ENCODE results near the gene SPIC.

The SPIC gene

DNA sequence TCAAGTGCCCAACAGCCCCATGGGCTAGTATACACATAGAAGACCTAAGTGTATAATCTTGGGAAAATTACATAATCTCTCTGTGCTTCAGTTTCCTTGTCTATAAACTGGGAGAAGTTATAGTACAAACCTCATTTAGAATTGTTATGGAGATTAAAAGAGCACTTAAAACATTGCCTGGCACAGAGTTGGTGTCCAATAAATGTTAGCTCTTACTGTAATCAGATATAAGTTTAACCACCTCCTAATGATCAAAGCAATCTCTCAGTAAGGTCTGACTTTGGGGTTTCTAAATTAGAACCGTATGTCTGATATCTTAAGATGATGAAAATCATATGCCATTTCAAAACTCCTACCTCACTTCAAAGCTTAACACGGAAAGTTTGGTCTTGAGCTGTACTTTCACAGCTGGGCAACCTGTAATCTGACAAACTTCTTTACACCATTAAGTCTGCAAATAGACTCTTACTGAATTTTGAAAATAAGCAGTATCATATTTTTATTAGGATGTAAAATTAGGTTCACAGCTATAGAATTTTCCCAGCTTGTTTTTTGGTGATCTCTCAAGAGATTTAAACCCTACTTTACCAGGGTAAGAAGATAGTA is 61.0 kb downstream of the SPIC start:
- Histone ChIP-seq H3K4me1 (ENCODE audit: insufficient read depth, low read length) (peaks cover 3% of the 10 kb centered on the region; the same call in 1 of the 2 replicates), H3K27me3 (ENCODE audit: insufficient read depth, low read length) (no peaks in the 10 kb centered on the region), H3K9me3 (ENCODE audit: insufficient read depth, low read depth, low read length) (no peaks in the 10 kb centered on the region), H3K4me3 (ENCODE audit: low read length) (no peak overlapping the region), H3K36me3 (ENCODE audit: insufficient read depth, low read length) (no peaks in the 10 kb centered on the region), H3K9ac (ENCODE audit: low read depth, low read length) (no peak overlapping the region), H3K27ac (ENCODE audit: low read depth, low read length) (no peak overlapping the region)
- WGBS = 90% methylated on average over 2 of the region's 2 CpGs

Measured in HUES64 (cell line).